ENCODE measurements around the gene KBTBD6.

The KBTBD6 gene

GRCh38 chr13:41148419-41149283 is 16.0 kb upstream of the KBTBD6 start:
- DNase-seq (ENCODE audit: low spot score), result no peak
- H3K4me3 ChIP-seq, result no peak overlapping the region
- no peak overlapping the region for H3K27ac ChIP-seq
- TF ChIP-seq, protein P1, sequence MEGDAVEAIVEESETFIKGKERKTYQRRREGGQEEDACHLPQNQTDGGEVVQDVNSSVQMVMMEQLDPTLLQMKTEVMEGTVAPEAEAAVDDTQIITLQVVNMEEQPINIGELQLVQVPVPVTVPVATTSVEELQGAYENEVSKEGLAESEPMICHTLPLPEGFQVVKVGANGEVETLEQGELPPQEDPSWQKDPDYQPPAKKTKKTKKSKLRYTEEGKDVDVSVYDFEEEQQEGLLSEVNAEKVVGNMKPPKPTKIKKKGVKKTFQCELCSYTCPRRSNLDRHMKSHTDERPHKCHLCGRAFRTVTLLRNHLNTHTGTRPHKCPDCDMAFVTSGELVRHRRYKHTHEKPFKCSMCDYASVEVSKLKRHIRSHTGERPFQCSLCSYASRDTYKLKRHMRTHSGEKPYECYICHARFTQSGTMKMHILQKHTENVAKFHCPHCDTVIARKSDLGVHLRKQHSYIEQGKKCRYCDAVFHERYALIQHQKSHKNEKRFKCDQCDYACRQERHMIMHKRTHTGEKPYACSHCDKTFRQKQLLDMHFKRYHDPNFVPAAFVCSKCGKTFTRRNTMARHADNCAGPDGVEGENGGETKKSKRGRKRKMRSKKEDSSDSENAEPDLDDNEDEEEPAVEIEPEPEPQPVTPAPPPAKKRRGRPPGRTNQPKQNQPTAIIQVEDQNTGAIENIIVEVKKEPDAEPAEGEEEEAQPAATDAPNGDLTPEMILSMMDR (IDR thresholded peaks at IDR 0.05), result no peak

DNA sequence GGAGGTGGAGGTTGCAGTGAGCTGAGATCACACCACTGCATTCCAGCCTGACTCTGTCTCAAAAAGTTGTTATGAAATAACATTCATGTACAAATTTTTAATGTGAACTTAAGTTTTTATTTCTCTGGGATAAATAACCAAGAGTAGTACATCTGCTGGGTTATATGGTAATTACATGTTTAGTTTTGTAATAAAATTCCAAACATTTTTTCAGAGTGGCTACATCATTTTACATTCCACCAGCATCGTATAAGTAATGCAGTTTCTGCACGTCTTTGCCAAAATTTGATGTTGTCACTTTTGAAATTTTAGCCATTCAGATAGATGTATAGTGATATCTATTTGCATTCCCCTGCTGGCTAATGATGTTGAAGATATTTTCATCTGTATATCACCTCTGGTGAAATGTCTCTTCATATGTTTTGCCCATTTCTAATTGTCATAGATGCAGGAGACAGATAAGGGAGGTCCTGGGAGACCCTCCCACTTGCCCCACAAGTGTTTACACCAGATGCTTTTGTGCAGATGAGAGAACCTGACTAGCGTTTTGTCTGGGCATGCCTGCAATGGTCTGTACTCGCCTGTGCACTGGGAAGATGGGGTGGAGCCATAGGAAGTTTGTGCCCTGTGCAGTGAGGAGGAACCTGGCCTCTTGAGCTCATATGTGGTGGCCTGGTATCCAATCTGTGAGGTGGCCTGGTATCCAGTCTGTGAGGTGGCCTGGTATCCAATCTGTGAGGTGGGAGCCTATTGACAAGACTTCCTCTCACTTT is 12.7 kb upstream of the KBTBD6 start:
- H3K27ac ChIP-seq, result no peak overlapping the region
- TF ChIP-seq, protein P1 (IDR thresholded peaks at IDR 0.05), result no peak
- DNase-seq (ENCODE audit: low spot score), result no peak
- no peak overlapping the region for H3K4me3 ChIP-seq

DNA sequence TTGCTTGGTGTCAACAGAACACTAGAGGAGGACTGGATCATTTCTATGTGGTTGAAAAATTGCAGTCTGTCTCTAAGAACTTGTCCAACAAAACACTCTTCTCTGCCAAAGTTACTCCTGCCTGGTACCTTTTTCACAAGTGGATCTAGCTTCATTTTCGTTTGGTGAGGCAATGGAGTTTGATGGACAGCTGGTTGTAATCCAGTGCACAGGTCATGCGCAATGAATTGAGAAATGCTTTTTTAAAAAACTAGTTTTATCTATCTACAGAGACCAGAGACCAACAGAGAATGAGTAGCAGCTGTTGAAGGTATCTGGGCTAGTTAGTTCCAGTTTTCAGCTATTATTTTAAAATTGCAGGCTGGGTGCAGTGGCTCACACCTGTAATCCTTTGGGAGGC is 12.0 kb upstream of the KBTBD6 start:
- TF ChIP-seq, protein P1 (IDR thresholded peaks at IDR 0.05), result no peak
- H3K4me3 ChIP-seq, result no peak overlapping the region
- H3K27ac ChIP-seq, result no peak overlapping the region
- DNase-seq (ENCODE audit: low spot score), result no peak

- H3K4me3 ChIP-seq, result no peak overlapping the region
- TF ChIP-seq, protein P1 (IDR thresholded peaks at IDR 0.05), result no peak
- H3K27ac ChIP-seq, result no peak overlapping the region
- DNase-seq (ENCODE audit: low spot score), result no peak
These were observed 6.8 kb upstream of the KBTBD6 start for GRCh38 chr13:41139296-41139966.

DNA sequence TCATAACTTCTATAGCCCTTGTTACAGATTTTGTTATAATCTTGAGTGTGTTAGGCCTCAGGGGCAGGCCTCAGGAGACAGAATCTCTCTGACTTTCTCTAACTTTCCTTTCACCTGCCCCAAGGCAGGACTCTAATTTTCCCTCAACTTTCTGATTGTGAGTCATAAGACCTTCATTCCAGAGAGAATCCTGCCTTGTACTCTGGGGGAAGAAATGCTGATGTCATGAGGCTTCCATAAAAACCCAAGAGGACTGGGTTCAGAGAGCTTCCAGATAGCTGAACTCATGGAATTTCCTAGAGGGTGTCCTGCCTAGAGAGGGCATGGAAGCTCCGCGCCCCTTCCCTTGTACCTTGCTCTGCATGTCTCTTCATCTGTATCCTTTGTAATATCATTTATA is 5.3 kb upstream of the KBTBD6 start:
- Histone ChIP-seq H3K27ac (no peak overlapping the region), H3K4me3 (no peak overlapping the region)
- no peak for DNase-seq (ENCODE audit: low spot score)
- TF ChIP-seq, protein P1 (IDR thresholded peaks at IDR 0.05), result no peak

DNA sequence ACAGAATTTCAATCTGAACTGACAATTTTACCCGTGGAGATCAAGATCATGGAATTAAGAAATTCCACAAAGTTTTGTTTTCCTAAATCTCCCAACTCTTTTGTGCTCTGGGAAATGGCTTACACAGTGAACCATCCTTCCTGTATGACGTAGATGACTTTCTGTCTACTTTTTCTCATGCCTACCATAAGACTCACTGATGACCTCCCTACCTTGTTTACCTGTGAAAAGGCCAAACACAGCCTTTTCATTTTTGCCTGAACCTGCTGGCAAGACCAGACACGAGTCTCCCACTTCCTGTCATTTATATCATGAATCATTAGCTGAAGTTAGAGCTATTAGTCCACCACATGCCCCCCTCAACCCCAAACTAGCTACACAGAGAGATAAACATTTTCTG is 4.6 kb upstream of the KBTBD6 start:
- Histone ChIP-seq H3K27ac (no peak overlapping the region), H3K4me3 (no peak overlapping the region)
- TF ChIP-seq, protein P1 (IDR thresholded peaks at IDR 0.05), result no peak
- no peak for DNase-seq (ENCODE audit: low spot score)
